Endodermal cell (in vitro differentiated cells): ENCODE data around the gene CELA3A. TPM values are rescaled to one million over a fixed set of nuclear protein-coding genes. Genes with fewer than 3 reads are reported as not detected.

ENCODE experiments used
- DNase-seq: peaks from one replicate; pipeline ENCODE4 v3.0.0-alpha.2; 2017
- H3K27ac ChIP-seq: 2 replicates; pipeline ENCODE4 v1.5.1; 2013; ENCODE audit warnings: mild to moderate bottlenecking, low read depth, low read length, moderate library complexity
- H3K27me3 ChIP-seq: 2 replicates; pipeline ENCODE4 v1.6.1; 2013; ENCODE audit warnings: mild to moderate bottlenecking, low read length, moderate library complexity; ENCODE audit not compliant: insufficient read depth, control insufficient read depth, poor library complexity, severe bottlenecking
- H3K36me3 ChIP-seq: 2 replicates; pipeline ENCODE4 v1.7.0; 2013; ENCODE audit warnings: mild to moderate bottlenecking, low read length, moderate library complexity; ENCODE audit not compliant: control insufficient read depth, insufficient read depth
- H3K4me1 ChIP-seq: one replicate; pipeline ENCODE4 v1.7.0; 2013; ENCODE audit warnings: low read length; ENCODE audit not compliant: control insufficient read depth, insufficient read depth
- H3K4me3 ChIP-seq: 2 replicates; pipeline ENCODE4 v1.5.1; 2013; ENCODE audit warnings: mild to moderate bottlenecking, low read length, moderate library complexity
- H3K9ac ChIP-seq: 2 replicates; pipeline ENCODE4 v1.6.1; 2013; ENCODE audit warnings: mild to moderate bottlenecking, low read length, moderate library complexity; ENCODE audit not compliant: poor library complexity, severe bottlenecking; ENCODE audit errors: extremely low read depth
- H3K9me3 ChIP-seq: 2 replicates; pipeline ENCODE4 v1.6.1; 2013; ENCODE audit warnings: mild to moderate bottlenecking, low read length, moderate library complexity; ENCODE audit not compliant: control insufficient read depth
- H3K27ac Mint-ChIP-seq: 2 replicates; pipeline ENCODE4 v1.8.0; 2020; ENCODE audit warnings: mixed read lengths
- H3K27me3 Mint-ChIP-seq: 2 replicates; pipeline ENCODE4 v1.8.0; 2021; ENCODE audit warnings: mild to moderate bottlenecking, mixed read lengths; ENCODE audit not compliant: insufficient read depth
- H3K36me3 Mint-ChIP-seq: 2 replicates; pipeline ENCODE4 v1.8.0; 2020; ENCODE audit warnings: low read depth, mixed read lengths
- H3K4me1 Mint-ChIP-seq: 2 replicates; pipeline ENCODE4 v1.8.0; 2020; ENCODE audit warnings: mixed read lengths
- H3K4me3 Mint-ChIP-seq: 2 replicates; pipeline ENCODE4 v1.8.0; 2020; ENCODE audit warnings: mild to moderate bottlenecking, moderate library complexity, mixed read lengths
- H3K9me3 Mint-ChIP-seq: 2 replicates; pipeline ENCODE4 v1.8.0; 2020; ENCODE audit warnings: mild to moderate bottlenecking, mixed read lengths
- CTCF ChIP-seq: fragments of 200-600 bp; sonication (generic); conservative IDR thresholded peaks from 2 replicates; pipeline ENCODE4 v1.5.0; 2021; ENCODE audit warnings: antibody characterized with exemption, mild to moderate bottlenecking
- WGBS, 2 experiments: methylation state at CpG; one replicate each; pipeline versions ENCODE4 v1.1.5 to v1.1.7; 2013; ENCODE audit warnings: missing lambda C conversion rate in 2 of 2, mixed read lengths in 1 of 2; ENCODE audit not compliant: insufficient coverage in 1 of 2, insufficient read length in 1 of 2; 5-methylcytosine and 5-hydroxymethylcytosine counted together
- total RNA-seq, 2 donors: library from RNA; stranded (reverse); fragmentation: NEBNext Ultra II Directional in 1 of 2; extraction: Animal tissue kit (Norgen Biotek cat#: 25700) in 1 of 2; gene quantifications; 2 replicates in 1 of 2; 3 replicates in 1 of 2; pipeline ENCODE4 v1.2.1, GENCODE V29; 2021

The CELA3A gene
- total RNA-seq, 2 donors from 2014 or later, result not detected

GRCh38 chr1:22040286-22040623 is 38.8 kb downstream of the CELA3A start:
- Mint-ChIP-seq H3K36me3 (no peaks in the 10 kb centered on the region), H3K9me3 (no peaks in the 10 kb centered on the region), H3K4me3 (no peak overlapping the region), H3K27ac (no peak overlapping the region), H3K4me1 (peaks cover 13% of the 10 kb centered on the region), H3K27me3 (no peaks in the 10 kb centered on the region)
- Histone ChIP-seq H3K36me3 (no peaks in the 10 kb centered on the region), H3K27me3 (no peaks in the 10 kb centered on the region), H3K9me3 (no peaks in the 10 kb centered on the region), H3K9ac (no peak overlapping the region), H3K27ac (no peak overlapping the region), H3K4me3 (no peak overlapping the region), H3K4me1 (no peaks in the 10 kb centered on the region)
- no peak for DNase-seq
- TF ChIP-seq CTCF, result no peak
- WGBS, 2 experiments, result 94 to 98% methylated on average over 5 of the region's 5 CpGs

DNA sequence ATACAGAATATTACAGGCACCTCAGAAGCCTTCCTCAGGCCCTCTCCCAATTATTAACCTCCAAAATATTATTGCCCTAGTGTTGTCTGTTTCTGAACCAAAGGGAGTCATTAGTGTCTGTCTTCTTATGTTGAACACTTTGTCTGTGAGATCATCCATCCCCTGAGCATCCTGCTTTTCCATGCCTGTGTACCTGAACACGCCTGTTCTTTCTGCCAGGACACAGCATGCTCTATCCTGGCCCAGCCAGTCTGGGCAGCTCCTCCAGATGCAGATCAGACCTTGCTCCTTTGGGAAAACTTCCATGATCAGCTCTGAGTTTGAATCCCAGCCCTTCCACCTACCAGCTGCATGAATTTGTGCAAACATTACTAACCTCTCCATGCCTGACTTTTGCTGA is 40.0 kb downstream of the CELA3A start:
- Histone ChIP-seq H3K36me3 (no peaks in the 10 kb centered on the region), H3K4me1 (no peaks in the 10 kb centered on the region), H3K27ac (no peak overlapping the region), H3K9me3 (no peaks in the 10 kb centered on the region), H3K9ac (no peak overlapping the region), H3K4me3 (no peak overlapping the region), H3K27me3 (no peaks in the 10 kb centered on the region)
- Mint-ChIP-seq H3K9me3 (no peaks in the 10 kb centered on the region), H3K36me3 (no peaks in the 10 kb centered on the region), H3K4me3 (no peak overlapping the region), H3K4me1 (peaks cover 13% of the 10 kb centered on the region), H3K27me3 (no peaks in the 10 kb centered on the region), H3K27ac (no peak overlapping the region)
- no peak for TF ChIP-seq CTCF
- WGBS, 2 experiments, result 92% methylated on average over 1 of the region's 1 CpG; no CpG with 5 or more reads in 1 of the 2 experiments
- DNase-seq, result no peak

- Histone ChIP-seq H3K27me3 (no peaks in the 10 kb centered on the region), H3K4me3 (no peak overlapping the region), H3K27ac (no peak overlapping the region), H3K9me3 (no peaks in the 10 kb centered on the region), H3K36me3 (no peaks in the 10 kb centered on the region), H3K9ac (no peak overlapping the region), H3K4me1 (no peaks in the 10 kb centered on the region)
- DNase-seq, result no peak
- 92% methylated on average over 2 of the region's 3 CpGs; no CpG with 5 or more reads in 1 of the 2 experiments for WGBS, 2 experiments
- Mint-ChIP-seq H3K36me3 (no peaks in the 10 kb centered on the region), H3K4me3 (no peak overlapping the region), H3K9me3 (no peaks in the 10 kb centered on the region), H3K27ac (no peak overlapping the region), H3K4me1 (peaks cover 7% of the 10 kb centered on the region), H3K27me3 (no peaks in the 10 kb centered on the region)
- no peak for TF ChIP-seq CTCF
Observed at GRCh38 chr1:22043198-22043769, 41.8 kb downstream of the CELA3A start.
